LNCaP clone FGC (cell line): Measurements from ENCODE around the gene ERC1.

ENCODE experiments used
- DNase-seq: peaks from one replicate; pipeline ENCODE4 v3.0.0-alpha.2; 2011; ENCODE audit warnings: low read depth
- H3K4me3 ChIP-seq: 2 replicates; pipeline ENCODE4 v1.5.1; 2011; ENCODE audit warnings: mild to moderate bottlenecking, low read depth, low read length, control low read depth
- CTCF ChIP-seq: IDR thresholded peaks from 2 replicates; pipeline ENCODE4 v1.5.1; 2012; ENCODE audit warnings: mild to moderate bottlenecking; ENCODE audit not compliant: control insufficient read depth, insufficient read depth; ENCODE audit errors: extremely low read depth

The ERC1 gene

GRCh38 chr12:1324099-1324498 is 333.1 kb downstream of the ERC1 start:
- no peak for TF ChIP-seq CTCF

GRCh38 chr12:1324910-1325309 is 333.9 kb downstream of the ERC1 start:
- DNase-seq, result no peak
- no peak for TF ChIP-seq CTCF
- H3K4me3 ChIP-seq, result no peak overlapping the region

More at GRCh38 chr12:1324099-1324498, 333.1 kb downstream of the ERC1 start:
- H3K4me3 ChIP-seq, result no peak overlapping the region
- DNase-seq, result no peak

- TF ChIP-seq CTCF, result no peak
- DNase-seq, result no peak
- H3K4me3 ChIP-seq, result no peak overlapping the region
These were observed 334.6 kb downstream of the ERC1 start for GRCh38 chr12:1325666-1326065.

GRCh38 chr12:1326258-1326657 is 335.2 kb downstream of the ERC1 start:
- H3K4me3 ChIP-seq, result no peak overlapping the region
- TF ChIP-seq CTCF, result no peak
- no peak for DNase-seq

- no peak for DNase-seq
- H3K4me3 ChIP-seq, result no peak overlapping the region
- TF ChIP-seq CTCF, result no peak
These were observed 337.4 kb downstream of the ERC1 start for GRCh38 chr12:1328391-1328790.

- no peak for TF ChIP-seq CTCF
- no peak overlapping the region for H3K4me3 ChIP-seq
- no peak for DNase-seq
These were observed 338.9 kb downstream of the ERC1 start for GRCh38 chr12:1329784-1330476.

GRCh38 chr12:1330477-1330827 is 339.4 kb downstream of the ERC1 start:
- DNase-seq, result no peak
- no peak overlapping the region for H3K4me3 ChIP-seq
- no peak for TF ChIP-seq CTCF
